Loucy (cell line): ENCODE data around the gene TTL.
"Not testable (repeated sequence)": the region's sequence is repeated elsewhere in the genome, so short reads cannot be mapped to it uniquely, and the experiment has no call there.

ENCODE experiments used
- H2AFZ ChIP-seq: fragments of 200-600 bp; sonication (generic); 2 replicates; pipeline ENCODE4 v1.6.0; 2016; ENCODE audit warnings: antibody characterized with exemption, mild to moderate bottlenecking, low read length, moderate library complexity
- H3F3A ChIP-seq: fragments of 200-600 bp; 2 replicates; pipeline ENCODE4 v1.6.0; 2016; ENCODE audit warnings: antibody characterized with exemption, low read depth, mild to moderate bottlenecking
- H3K27me3 ChIP-seq: fragments of 200-600 bp; sonication (generic); 2 replicates; pipeline ENCODE4 v1.6.1; 2014; ENCODE audit warnings: low read length, mild to moderate bottlenecking; ENCODE audit not compliant: insufficient read depth, poor library complexity, severe bottlenecking
- H3K36me3 ChIP-seq: fragments of 200-600 bp; sonication (generic); 2 replicates; pipeline ENCODE4 v1.6.1; 2016; ENCODE audit warnings: low read length; ENCODE audit not compliant: insufficient read depth
- H3K4me1 ChIP-seq: fragments of 200-600 bp; sonication (generic); 2 replicates; pipeline ENCODE4 v1.5.1; 2014; ENCODE audit warnings: low read length, mild to moderate bottlenecking; ENCODE audit not compliant: insufficient read depth, poor library complexity, severe bottlenecking
- H3K4me2 ChIP-seq: fragments of 200-600 bp; sonication (generic); 2 replicates; pipeline ENCODE4 v1.6.0; 2014; ENCODE audit warnings: antibody characterized with exemption, low read length, low read depth, mild to moderate bottlenecking; ENCODE audit not compliant: poor library complexity, severe bottlenecking
- H3K4me3 ChIP-seq: fragments of 200-600 bp; sonication (generic); 2 replicates; pipeline ENCODE4 v1.5.1; 2014; ENCODE audit warnings: low read length, mild to moderate bottlenecking, mixed read lengths; ENCODE audit not compliant: poor library complexity, severe bottlenecking
- H3K79me2 ChIP-seq: fragments of 200-600 bp; sonication (generic); 2 replicates; pipeline ENCODE4 v1.6.1; 2014; ENCODE audit warnings: low read length; ENCODE audit not compliant: insufficient read depth
- H3K9ac ChIP-seq: fragments of 200-600 bp; sonication (generic); 2 replicates; pipeline ENCODE4 v1.6.0; 2014; ENCODE audit warnings: mild to moderate bottlenecking, low read depth, low read length, moderate library complexity; ENCODE audit not compliant: poor library complexity, severe bottlenecking
- H3K9me2 ChIP-seq: fragments of 200-600 bp; sonication (generic); replicated peaks from 2 replicates; pipeline ENCODE4 v1.6.1; 2016; ENCODE audit warnings: low read depth, low read length, mixed read lengths
- H3K9me3 ChIP-seq: fragments of 200-600 bp; sonication (generic); 2 replicates; pipeline ENCODE4 v1.6.1; 2014; ENCODE audit warnings: mild to moderate bottlenecking, antibody characterized with exemption, low read length, low read depth; ENCODE audit not compliant: insufficient read depth
- H4K20me1 ChIP-seq: fragments of 200-600 bp; sonication (generic); 2 replicates; pipeline ENCODE4 v1.6.0; 2014; ENCODE audit warnings: antibody characterized with exemption, low read length, mild to moderate bottlenecking; ENCODE audit not compliant: insufficient read depth, poor library complexity, severe bottlenecking
- EZH2phosphoT487 ChIP-seq: fragments of 200-600 bp; IDR thresholded peaks from 2 replicates; pipeline ENCODE4 v1.6.1; 2018; ENCODE audit warnings: antibody characterized with exemption, mild to moderate bottlenecking, moderate library complexity, borderline replicate concordance
- TF ChIP-seq, protein P1 (sequence below): fragments of 200-600 bp; sonication (generic); conservative IDR thresholded peaks from 2 replicates; pipeline ENCODE4 v1.5.1; 2014; ENCODE audit warnings: mild to moderate bottlenecking, antibody characterized with exemption, low read length

The TTL gene

GRCh38 chr2:112530728-112531127 lies 48.8 kb downstream of the TTL start:
- H3K36me3 ChIP-seq: peaks cover 41% of the 10 kb centered on the region; the same call in 1 of the 2 replicates
- H3K4me3 ChIP-seq: no peak overlapping the region

GRCh38 chr2:112534826-112535225 lies 52.9 kb downstream of the TTL start:
- Histone ChIP-seq H2AFZ (no peak overlapping the region), H3K79me2 (no peaks in the 10 kb centered on the region), H3K4me3 (no peak overlapping the region), H3K9ac (no peak overlapping the region), H3K36me3 (peaks cover 23% of the 10 kb centered on the region; the same call in 1 of the 2 replicates), H3K9me3 (no peaks in the 10 kb centered on the region), H3K9me2 (no peaks in the 10 kb centered on the region), H3K4me2 (no peak overlapping the region), H3F3A (no peaks in the 10 kb centered on the region), H4K20me1 (no peaks in the 10 kb centered on the region), H3K4me1 (no peaks in the 10 kb centered on the region), H3K27me3 (no peaks in the 10 kb centered on the region)
- no peak for TF ChIP-seq EZH2phosphoT487
- TF ChIP-seq, protein P1, sequence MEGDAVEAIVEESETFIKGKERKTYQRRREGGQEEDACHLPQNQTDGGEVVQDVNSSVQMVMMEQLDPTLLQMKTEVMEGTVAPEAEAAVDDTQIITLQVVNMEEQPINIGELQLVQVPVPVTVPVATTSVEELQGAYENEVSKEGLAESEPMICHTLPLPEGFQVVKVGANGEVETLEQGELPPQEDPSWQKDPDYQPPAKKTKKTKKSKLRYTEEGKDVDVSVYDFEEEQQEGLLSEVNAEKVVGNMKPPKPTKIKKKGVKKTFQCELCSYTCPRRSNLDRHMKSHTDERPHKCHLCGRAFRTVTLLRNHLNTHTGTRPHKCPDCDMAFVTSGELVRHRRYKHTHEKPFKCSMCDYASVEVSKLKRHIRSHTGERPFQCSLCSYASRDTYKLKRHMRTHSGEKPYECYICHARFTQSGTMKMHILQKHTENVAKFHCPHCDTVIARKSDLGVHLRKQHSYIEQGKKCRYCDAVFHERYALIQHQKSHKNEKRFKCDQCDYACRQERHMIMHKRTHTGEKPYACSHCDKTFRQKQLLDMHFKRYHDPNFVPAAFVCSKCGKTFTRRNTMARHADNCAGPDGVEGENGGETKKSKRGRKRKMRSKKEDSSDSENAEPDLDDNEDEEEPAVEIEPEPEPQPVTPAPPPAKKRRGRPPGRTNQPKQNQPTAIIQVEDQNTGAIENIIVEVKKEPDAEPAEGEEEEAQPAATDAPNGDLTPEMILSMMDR: no peak

More at GRCh38 chr2:112530728-112531127, 48.8 kb downstream of the TTL start:
- H3K9ac ChIP-seq: no peak overlapping the region
- H3K9me2 ChIP-seq: no peaks in the 10 kb centered on the region
- no peaks in the 10 kb centered on the region for H3K27me3 ChIP-seq
- no peak for TF ChIP-seq EZH2phosphoT487
- TF ChIP-seq, protein P1: no peak
- H3K4me1 ChIP-seq: no peaks in the 10 kb centered on the region
- H3F3A ChIP-seq: no peaks in the 10 kb centered on the region
- no peaks in the 10 kb centered on the region for H4K20me1 ChIP-seq
- no peak overlapping the region for H3K4me2 ChIP-seq
- H3K79me2 ChIP-seq: no peaks in the 10 kb centered on the region
- no peak overlapping the region for H2AFZ ChIP-seq
- no peaks in the 10 kb centered on the region for H3K9me3 ChIP-seq

DNA sequence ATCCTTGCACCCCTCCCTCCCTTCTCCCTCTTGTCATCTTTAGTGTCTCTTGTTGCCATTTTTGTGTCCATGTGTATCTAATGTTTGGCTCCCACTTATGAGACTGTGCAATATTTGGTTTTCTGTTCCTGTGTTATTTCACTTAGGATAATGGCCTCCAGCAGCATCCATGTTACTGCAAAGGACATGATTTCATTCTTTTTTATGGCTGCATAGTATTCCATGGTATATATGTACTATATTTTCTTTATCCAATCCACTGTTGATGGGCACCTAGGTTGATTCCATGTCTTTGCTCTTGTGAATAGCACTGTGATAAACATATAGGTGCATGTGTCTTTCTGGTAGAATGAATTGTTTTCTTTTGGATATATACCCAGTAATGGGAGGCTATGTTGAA lies 54.7 kb downstream of the TTL start:
- H3K36me3 ChIP-seq, H3K79me2 ChIP-seq, H3K4me1 ChIP-seq, H3K4me2 ChIP-seq, H3F3A ChIP-seq, H3K4me3 ChIP-seq, H2AFZ ChIP-seq, H3K27me3 ChIP-seq, H3K9me2 ChIP-seq, H3K9ac ChIP-seq, H3K9me3 ChIP-seq, H4K20me1 ChIP-seq: not testable (repeated sequence)

DNA sequence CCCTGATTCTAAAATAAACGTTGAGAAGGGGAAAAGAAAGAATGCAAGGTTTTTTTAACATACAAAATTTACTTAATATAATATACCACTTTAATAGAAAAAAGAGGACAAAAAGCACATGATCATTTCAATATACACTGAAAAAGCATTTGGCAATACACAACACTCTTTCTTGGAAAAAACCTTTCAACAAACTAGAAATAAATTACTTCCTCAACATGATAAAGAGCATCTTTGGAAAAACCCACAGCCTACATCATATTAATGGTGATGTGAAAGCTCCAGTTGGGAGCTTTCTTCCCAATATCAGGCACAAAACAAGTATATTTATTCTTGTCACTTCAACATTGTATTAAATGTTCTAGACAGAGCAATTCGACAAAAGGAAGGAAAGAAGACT lies 57.4 kb downstream of the TTL start:
- no peak for TF ChIP-seq EZH2phosphoT487
- Histone ChIP-seq H3K79me2 (peaks cover 19% of the 10 kb centered on the region), H3K4me3 (no peak overlapping the region), H2AFZ (no peak overlapping the region), H3F3A (no peaks in the 10 kb centered on the region), H3K27me3 (no peaks in the 10 kb centered on the region), H3K9me3 (no peaks in the 10 kb centered on the region), H3K36me3 (no peaks in the 10 kb centered on the region), H4K20me1 (peaks cover 15% of the 10 kb centered on the region), H3K4me2 (no peak overlapping the region), H3K9me2 (no peaks in the 10 kb centered on the region), H3K9ac (no peak overlapping the region), H3K4me1 (peaks cover 18% of the 10 kb centered on the region)
